Astrocyte of the cerebellum (primary cell): Measurements from ENCODE around the gene PARD6A.

Experiments
- DNase-seq: peaks from one replicate; pipeline ENCODE4 v3.0.0-alpha.2; 2011; ENCODE audit warnings: low read depth
- H3K4me3 ChIP-seq: 2 replicates; pipeline ENCODE4 v1.5.1; 2011; ENCODE audit warnings: mild to moderate bottlenecking, low read depth, low read length, moderate library complexity
- in situ Hi-C: cut with HindIII; loops from 2 replicates; pipeline ENCODE4 v1.10.0; 2017; ENCODE audit warnings: low sequenced_read_pairs
- TF ChIP-seq, protein P1 (sequence below): IDR thresholded peaks from 2 replicates; pipeline ENCODE4 v1.5.1; 2012; ENCODE audit warnings: low read length, low read depth, moderate library complexity, mild to moderate bottlenecking; ENCODE audit errors: missing control alignments

The PARD6A gene

DNA sequence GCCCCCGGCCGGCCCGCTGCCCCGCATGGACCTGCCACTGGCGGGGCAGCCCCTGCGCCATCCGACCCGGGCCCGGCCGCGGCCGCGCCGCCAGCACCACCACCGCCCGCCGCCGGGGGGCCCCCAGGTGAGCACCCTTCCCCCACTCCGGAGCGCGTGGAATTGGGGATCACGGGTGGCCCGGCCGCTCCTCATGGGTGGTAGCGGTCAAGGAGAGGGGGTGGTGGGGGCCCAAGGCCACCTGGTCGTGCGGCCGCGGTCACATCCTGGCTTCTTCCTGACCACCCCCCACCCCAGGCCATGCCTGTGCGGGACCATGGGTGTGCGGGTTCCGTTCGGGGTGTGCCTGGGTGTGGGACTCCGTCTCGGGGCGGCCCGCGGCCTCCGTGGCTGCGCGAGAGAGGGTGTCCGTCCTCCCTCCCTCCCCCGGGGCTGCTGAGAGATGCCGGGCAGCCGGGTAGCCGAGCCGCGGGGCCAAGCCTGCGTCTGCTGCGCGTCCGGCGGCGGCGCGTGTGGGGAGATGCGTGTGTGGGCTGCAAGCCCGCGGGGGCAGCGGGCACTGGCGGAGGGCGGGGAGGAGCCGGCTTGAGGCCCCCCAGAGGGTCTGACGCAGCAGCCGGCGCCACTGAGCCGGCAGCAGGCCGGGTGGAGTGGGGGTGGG is 7.5 kb upstream of the PARD6A start:
- peak overlapping the region; percentile 49 for H3K4me3 ChIP-seq
- in situ Hi-C loops, result no loop called here
- TF ChIP-seq, protein P1, sequence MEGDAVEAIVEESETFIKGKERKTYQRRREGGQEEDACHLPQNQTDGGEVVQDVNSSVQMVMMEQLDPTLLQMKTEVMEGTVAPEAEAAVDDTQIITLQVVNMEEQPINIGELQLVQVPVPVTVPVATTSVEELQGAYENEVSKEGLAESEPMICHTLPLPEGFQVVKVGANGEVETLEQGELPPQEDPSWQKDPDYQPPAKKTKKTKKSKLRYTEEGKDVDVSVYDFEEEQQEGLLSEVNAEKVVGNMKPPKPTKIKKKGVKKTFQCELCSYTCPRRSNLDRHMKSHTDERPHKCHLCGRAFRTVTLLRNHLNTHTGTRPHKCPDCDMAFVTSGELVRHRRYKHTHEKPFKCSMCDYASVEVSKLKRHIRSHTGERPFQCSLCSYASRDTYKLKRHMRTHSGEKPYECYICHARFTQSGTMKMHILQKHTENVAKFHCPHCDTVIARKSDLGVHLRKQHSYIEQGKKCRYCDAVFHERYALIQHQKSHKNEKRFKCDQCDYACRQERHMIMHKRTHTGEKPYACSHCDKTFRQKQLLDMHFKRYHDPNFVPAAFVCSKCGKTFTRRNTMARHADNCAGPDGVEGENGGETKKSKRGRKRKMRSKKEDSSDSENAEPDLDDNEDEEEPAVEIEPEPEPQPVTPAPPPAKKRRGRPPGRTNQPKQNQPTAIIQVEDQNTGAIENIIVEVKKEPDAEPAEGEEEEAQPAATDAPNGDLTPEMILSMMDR, result peak; percentile 18
- DNase-seq, result no peak

DNA sequence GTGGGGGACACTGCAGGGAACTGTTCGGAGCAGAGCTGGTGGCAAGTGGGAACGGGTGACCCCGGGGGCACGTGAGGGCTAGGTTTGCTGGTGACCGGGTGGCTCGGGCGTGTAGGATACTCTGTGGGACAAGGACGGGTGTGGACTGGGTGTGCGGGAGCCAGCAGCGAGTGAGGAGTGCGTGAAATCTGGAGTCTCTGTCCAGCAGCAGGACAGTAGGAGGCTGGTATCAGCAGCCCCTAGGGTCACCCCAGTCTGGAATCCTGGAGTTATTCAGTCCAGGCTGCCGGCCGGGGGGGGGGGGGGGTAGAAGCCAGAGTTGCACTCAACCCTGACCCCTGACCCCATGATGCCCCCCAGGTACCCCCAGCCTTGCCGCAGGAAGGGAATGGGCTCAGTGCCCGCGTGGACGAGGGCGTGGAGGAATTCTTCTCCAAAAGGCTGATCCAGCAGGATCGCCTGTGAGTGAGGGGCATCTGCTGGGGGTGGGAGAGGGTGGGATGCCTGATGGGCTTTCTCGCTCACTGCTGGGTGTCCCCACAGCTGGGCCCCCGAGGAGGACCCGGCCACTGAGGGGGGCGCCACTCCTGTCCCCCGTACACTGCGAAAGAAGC is 6.9 kb upstream of the PARD6A start:
- in situ Hi-C loops, result no loop called here
- H3K4me3 ChIP-seq, result peak overlapping the region; percentile 49
- DNase-seq, result no peak
- TF ChIP-seq, protein P1, result no peak

DNA sequence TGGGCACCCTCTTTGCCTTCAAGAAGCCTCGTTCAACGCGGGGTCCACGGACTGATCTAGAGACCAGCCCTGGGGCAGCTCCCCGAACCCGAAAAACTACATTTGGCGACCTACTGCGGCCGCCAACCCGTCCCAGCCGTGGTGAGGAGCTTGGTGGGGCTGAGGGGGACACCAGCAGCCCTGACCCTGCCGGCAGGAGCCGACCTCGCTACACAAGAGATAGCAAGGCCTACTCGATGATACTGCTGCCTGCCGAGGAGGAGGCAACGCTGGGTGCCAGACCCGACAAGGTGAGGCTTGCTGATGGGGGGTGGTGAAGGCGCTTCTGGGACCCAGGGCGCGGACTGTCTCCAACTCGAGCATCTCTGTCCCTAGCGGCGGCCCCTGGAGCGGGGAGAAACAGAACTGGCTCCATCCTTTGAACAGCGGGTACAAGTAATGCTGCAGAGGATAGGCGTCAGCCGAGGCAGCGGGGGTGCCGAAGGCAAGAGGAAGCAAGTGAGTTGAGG is 6.3 kb upstream of the PARD6A start:
- no peak overlapping the region for H3K4me3 ChIP-seq
- TF ChIP-seq, protein P1, result no peak
- in situ Hi-C loops, result no loop called here
- DNase-seq, result no peak

DNA sequence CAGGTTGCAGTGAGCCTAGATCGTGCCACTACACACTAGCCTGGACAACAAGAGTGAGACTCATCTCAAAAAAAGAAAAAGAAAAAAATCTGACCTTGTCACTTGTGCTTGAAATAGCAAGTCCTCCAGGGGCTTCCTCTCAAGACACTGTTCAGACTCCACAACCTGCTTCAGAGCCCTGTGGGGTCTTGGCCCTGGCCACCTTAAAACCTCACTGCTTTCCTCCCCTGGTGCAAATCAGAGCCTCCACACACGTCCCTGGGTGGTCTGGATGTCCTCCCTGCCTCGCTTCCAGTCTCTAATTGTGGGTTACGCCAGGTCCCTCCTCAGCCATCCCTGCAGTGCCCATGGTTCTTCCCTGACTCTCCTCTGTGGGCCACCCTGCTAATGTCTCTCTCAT is 5.4 kb upstream of the PARD6A start:
- H3K4me3 ChIP-seq, result no peak overlapping the region
- in situ Hi-C loops, result no loop called here
- TF ChIP-seq, protein P1, result no peak
- DNase-seq, result no peak

DNA sequence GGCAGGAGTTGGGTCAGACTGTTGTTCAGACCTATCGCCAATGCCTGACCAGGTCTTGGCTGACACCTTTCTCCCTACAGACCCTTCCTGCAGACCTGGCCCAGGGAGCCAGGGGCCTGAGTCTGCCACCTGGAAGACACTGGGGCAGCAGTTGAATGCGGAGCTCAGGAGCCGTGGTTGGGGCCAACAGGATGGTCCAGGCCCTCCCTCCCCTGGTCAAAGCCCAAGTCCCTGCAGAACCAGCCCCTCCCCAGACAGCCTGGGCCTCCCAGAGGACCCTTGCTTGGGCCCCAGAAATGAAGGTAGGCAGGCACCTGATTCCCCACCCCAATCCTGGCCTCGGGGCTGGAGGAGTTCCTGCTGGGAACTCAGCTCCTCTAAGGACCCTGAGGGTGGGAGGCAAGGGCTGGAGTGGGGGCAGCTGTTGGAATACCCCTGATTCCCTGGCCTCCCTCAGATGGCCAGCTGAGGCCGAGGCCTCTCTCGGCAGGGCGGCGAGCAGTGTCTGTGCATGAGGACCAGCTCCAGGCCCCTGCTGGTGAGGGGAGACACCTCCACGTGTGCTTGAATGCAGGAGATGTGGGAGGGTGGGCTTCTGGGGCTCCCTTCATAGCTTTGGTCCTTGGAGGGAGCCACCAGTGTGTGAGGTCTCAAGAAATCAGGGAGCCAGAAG is 4.3 kb upstream of the PARD6A start:
- H3K4me3 ChIP-seq, result no peak overlapping the region
- no peak for DNase-seq
- TF ChIP-seq, protein P1, result no peak
- in situ Hi-C loops, result no loop called here

DNA sequence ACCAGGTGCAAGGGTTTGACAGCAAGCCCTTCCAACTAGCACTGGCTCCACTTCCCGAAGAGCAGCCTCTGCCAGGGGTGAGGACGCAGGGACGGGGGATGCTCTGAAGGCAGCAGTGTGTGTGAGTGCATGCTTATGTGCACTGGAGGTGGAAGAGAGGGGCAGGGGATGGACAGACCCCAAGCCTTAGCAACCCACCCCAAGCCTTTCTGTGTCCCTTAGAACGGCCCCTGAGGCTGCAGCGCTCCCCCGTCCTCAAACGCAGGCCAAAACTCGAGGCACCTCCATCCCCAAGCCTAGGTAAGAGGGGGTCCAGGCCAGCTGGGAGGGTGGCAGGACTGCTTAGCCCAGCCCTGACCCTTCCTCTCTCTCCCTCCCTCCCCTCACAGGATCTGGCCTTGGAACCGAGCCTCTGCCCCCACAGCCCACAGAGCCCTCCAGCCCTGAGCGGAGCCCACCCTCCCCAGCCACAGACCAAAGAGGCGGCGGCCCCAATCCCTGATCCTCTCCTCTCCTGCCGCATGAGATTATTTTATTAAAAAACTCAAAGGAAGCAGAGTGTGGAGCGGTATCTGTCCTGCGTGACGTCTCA is 3.6 kb upstream of the PARD6A start:
- no peak overlapping the region for H3K4me3 ChIP-seq
- in situ Hi-C loops, result no loop called here
- TF ChIP-seq, protein P1, result no peak
- no peak for DNase-seq
